ENCODE results near the gene SSX4.
"Not testable (repeated sequence)": the region's sequence is repeated elsewhere in the genome, so short reads cannot be mapped to it uniquely, and the experiment has no call there.

Gene SSX4, protein sequence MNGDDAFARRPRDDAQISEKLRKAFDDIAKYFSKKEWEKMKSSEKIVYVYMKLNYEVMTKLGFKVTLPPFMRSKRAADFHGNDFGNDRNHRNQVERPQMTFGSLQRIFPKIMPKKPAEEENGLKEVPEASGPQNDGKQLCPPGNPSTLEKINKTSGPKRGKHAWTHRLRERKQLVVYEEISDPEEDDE

DNA sequence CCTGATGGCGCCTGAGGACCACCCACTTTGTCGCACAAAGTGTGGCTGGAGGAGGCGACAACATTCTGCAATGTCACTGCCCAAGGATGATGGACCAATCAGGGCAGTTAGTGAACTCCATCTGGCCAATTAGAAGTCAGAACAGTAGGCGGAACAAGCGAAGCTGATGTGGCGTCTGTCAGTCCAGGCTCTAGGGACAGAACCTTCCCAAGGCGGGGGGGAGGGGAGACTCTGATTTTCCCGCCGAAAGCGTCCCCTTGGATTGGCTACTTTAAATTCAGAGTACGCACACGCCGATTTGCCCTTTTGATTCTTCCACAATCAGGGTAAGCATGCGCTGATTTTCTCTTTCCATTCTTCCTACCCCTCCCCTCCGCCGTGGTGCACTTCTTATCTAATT lies at the start of gene SSX4:
SSX4 (plus strand) TSS at position 301 of the 400 bp plus-strand sequence. CDS start 515 bp downstream, outside the sequence.
- DNase-seq, result not testable (repeated sequence)

DNA sequence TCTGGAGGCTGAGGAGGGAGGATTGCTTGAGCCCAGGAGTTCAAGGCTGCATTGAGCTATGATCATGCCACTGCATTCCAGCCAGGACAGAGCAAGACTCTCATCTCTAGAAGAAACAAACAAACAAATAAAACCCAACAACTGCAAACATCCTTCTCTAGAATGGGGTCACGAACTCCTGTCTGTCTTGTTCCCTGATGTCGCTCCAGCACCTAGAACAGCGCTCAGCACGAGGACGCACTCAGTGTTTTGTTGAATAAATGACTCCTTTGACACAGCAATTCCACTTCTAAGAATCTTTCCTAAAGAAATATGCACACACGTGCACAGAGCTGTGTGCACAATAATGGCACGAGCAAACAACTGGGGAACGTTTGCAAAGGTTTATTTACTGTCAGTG lies 37.3 kb upstream of the SSX4 start:
- not testable (repeated sequence) for DNase-seq

DNA sequence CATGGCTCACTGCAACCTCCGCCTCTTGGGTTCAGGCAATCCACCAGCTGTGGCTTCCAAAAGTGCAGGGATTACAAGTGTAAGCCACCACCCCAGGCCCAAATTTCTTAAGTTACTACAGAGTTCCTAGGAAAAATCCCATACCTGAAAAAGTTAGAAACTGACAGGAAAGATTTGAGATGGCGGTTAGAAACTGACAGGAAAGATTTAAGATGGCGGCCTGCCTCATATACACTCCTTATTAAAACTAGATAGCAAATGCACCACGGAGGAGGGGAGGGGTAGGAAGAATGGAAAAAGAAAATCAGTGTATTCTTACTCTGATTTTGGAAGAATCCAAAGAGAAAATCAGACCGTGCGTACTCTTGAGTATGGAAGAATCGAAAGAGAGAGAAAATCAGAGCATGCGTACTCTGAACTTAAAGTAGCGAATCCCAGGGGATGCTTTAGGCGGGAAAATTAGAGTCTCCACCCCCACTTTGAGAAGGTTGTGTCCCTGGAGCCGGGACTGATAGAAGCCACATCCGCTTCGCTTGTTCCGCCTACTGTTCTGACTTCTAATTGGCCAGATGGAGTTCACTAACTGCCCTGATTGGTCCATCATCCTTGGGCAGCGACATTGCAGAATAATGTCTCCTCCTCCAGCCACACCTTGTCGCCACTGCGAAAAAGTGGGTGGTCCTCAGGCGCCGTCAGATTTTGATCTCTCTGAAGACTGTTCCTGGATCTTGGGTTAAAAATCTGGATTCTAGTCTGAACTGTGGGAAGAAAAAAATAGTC lies 26.8 kb upstream of the SSX4 start, which contains the start of gene SSX3:
SSX3 (minus strand) TSS at position 389 of the 780 bp plus-strand sequence. CDS start 1,454 bp downstream, outside the sequence.
- not testable (repeated sequence) for DNase-seq

DNA sequence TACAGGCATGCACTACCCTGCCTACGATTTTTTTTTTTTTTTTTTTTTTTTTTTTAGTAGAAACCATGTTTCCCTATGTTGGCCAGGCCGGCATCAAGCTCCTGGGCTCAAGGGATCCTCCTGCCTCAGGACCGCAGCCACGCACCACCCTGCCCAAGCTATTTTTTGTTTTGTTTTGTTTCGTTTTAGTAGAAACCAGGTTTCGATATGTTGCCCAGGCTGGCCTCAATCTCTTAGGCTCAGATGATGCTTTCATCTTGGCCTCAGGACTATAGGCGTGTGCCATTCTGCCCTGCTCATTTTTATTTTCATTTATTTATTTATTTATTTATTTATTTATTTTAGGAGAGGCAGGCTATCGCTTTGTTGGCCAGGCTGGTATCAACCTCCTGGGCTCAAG lies 25.7 kb upstream of the SSX4 start:
- no peak for DNase-seq

DNA sequence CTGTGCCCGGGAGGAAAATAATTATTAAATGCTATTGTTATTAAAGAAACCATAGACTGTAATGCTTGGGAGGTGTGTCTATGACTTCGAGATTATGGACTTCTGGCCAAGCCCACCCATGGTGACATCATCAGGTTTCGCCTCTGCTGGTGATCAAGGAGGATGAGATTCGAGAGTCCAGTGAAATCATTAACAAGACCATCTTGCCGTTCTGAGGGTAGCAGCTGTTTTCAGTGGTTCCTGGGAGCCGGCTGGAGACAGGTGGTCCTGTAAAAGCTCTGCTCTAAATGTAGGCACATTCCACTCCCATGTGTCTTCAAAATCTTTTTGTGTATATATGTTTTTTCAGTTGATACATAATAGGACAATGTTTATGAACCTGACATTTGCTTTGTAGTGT lies 24.1 kb upstream of the SSX4 start:
- not testable (repeated sequence) for DNase-seq

DNA sequence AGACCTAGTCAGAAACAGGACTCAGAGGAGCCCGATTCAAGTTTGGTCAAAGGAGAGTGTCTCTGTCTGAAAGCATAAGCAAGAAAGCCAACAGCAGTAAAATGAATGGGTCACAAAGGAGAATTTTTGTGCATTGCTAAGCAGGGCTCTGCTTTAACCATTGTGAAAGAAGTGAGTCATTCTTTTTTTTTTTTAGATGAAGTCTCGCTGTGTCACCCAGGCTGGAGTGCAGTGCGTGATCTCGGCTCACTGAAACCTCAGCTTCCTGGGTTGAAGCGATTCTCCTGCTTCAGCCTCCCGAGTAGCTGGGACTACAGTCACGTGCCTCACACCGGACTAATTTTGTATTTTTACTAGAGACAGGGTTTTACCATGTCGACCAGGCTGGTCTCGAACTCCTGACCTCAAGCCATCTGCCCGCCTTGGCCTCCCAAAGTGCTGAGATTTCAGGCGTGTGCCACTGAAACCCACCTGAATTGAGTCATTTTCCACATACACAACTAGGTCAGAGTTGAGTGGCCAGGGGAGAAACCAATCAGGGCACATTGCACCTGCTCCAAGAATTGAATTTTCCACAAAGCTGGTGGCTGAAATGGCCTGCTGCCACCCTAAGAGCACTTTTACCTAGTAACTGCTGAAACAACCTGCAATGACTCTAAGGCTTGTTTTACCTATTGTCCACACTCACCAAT lies 15.5 kb upstream of the SSX4 start:
- DNase-seq, result not testable (repeated sequence)

DNA sequence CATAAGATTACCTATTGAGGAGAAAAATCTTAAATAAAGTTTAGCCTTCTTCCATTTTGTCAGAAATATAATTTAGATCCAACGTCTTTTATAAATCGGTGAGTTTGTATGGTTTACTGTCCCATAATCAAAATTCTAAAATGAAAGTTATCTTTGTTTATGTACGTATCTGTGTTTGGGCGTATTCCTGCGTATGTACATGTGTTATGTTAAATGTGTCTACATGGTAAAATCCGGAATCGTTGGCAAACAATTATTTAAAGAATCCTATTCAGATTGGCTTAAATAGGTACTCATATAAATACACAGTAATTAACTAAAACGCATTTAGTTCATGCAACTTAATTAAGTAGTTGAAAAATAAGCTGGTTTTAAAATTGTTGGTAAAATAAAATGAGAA lies 12.9 kb upstream of the SSX4 start:
- DNase-seq, result not testable (repeated sequence)

DNA sequence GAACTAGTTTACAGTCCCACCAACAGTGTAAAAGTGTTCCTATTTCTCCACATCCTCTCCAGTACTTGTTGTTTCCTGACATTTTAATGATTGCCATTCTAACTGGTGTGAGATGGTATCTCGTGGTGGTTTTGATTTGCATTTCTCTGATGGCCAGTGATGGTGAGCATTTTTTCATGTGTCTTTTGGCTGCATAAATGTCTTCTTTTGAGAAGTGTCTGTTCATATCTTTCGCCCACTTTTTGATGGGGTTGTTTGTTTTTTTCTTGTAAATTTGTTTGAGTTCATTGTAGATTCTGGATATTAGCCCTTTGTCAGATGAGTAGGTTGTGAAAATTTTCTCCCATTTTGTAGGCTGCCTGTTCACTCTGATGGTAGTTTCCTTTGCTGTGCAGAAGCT lies 13.6 kb downstream of the SSX4 start:
- DNase-seq, result not testable (repeated sequence)

DNA sequence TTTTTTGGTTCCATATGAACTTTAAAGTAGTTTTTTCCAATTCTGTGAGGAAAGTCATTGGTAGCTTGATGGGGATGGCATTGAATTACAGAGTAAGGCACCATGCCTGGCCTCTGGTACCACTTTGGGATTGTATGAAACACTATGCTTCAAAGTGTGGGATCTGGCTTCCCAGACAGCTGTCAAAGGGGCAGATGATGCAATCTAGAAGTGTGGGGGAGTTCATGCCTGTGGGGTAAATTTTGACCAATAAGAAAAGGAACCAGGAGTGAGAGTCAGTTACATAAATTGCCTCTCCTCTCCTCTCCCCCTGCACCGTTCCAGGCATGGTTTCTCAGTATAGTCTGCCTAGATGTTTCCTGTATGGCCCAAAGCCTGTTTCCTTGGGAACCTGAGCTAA lies 14.5 kb downstream of the SSX4 start:
- DNase-seq, result not testable (repeated sequence)

DNA sequence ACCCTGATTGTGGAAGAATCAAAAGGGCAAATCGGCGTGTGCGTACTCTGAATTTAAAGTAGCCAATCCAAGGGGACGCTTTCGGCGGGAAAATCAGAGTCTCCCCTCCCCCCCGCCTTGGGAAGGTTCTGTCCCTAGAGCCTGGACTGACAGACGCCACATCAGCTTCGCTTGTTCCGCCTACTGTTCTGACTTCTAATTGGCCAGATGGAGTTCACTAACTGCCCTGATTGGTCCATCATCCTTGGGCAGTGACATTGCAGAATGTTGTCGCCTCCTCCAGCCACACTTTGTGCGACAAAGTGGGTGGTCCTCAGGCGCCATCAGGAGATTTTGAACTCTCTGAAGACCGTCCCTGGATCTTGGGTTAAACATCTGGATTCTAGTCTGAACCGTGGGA lies 28.5 kb downstream of the SSX4 start, which contains the start of gene SSX4B:
SSX4B (minus strand) TSS at position 101 of the 400 bp plus-strand sequence. CDS start 588 bp downstream, outside the sequence.
- DNase-seq, result not testable (repeated sequence)

DNA sequence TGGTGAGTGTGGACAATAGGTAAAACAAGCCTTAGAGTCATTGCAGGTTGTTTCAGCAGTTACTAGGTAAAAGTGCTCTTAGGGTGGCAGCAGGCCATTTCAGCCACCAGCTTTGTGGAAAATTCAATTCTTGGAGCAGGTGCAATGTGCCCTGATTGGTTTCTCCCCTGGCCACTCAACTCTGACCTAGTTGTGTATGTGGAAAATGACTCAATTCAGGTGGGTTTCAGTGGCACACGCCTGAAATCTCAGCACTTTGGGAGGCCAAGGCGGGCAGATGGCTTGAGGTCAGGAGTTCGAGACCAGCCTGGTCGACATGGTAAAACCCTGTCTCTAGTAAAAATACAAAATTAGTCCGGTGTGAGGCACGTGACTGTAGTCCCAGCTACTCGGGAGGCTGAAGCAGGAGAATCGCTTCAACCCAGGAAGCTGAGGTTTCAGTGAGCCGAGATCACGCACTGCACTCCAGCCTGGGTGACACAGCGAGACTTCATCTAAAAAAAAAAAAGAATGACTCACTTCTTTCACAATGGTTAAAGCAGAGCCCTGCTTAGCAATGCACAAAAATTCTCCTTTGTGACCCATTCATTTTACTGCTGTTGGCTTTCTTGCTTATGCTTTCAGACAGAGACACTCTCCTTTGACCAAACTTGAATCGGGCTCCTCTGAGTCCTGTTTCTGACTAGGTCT lies 43.8 kb downstream of the SSX4 start:
- not testable (repeated sequence) for DNase-seq

DNA sequence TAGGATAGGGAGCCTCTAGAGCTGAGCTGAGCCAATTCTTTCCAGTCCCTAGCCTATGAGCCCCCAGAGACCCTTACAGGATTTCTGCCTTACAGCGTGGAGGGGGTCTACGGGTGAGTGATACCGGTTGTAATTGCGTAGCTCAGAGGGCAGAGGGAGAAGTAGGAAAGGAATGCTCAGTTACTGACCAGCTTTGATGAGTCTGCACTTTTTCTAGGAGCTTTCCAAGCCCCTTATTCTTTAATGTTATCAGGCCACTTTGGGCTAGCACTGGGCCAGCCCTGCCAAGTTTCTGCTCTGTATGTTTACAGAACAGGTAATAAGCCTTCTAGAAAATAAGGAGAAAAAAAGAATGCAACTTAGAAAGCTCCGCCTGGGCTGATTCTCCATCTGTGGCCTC lies 46.3 kb downstream of the SSX4 start:
- DNase-seq, result not testable (repeated sequence)

DNA sequence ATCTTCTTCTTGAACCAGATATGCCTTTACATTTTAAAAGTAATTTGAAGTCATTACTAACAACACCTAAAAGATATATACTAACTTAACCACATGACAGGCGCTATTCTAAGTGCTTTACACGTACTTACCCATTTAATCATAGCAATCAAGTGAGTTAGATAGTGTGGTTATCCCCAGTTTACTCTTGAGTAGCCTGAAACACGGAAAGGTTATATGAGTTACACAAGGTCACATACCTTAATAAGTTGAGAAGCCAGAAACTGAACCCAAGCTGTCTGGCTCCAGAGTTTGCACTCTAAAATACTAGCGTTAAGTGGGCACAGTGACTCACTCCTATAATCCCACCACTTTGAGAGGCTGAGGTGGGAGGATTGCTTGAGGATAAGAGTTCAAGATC lies 46.8 kb downstream of the SSX4 start:
- not testable (repeated sequence) for DNase-seq

DNA sequence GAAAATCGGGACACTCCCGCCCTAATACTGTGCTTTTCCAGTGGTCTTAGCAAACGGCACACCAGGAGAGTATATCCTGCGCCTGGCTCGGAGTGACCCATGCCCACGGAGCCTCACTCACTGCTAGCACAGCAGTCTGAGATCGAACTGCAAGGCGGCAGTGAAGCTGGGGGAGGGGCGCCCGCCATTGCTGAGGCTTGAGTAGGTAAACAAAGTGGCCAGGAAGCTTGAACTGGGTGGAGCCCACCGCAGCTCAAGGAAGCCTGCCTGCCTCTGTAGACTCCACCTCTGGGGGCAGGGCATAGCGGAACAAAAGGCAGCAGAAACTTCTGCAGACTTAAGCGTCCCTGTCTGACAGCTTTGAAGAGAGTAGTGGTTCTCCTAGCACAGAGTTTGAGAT lies 50.4 kb downstream of the SSX4 start:
- DNase-seq, result not testable (repeated sequence)

Measured in 8988T (cell line).